ENCODE results near the gene KRT36.

GRCh38 chr17:41527063-41528023, 37.6 kb upstream of the KRT36 start:
- no peak for TF ChIP-seq CTCF (IDR thresholded peaks at IDR 0.05)
- no peak for TF ChIP-seq EP300 (IDR thresholded peaks at IDR 0.05)

All from stomach (tissue), 4 donors.